ENCODE data around the gene ANKS6. TPM values are rescaled to one million over a fixed set of nuclear protein-coding genes. Genes with fewer than 3 reads are reported as not detected.

The ANKS6 gene
- 13.4 to 17.2 TPM (median 17.1 TPM) in 3 replicates for total RNA-seq
- long read RNA-seq, full-length matches to known transcripts = 4 of 26 reads
- long read RNA-seq, partial matches to known transcripts = 6 of 26 reads
- long read RNA-seq, other reads (novel, unspliced or antisense) = 16 of 26 reads

GRCh38 chr9:98796364-98797101 is at the start of gene ANKS6:
ANKS6 (minus strand) TSS chr9:98796555; CDS start chr9:98796491, 64 bp downstream.
- H3K27ac Mint-ChIP-seq (ENCODE audit: unreplicated experiment) = no peak within 1 kb of the TSS
- TF ChIP-seq, protein P1, sequence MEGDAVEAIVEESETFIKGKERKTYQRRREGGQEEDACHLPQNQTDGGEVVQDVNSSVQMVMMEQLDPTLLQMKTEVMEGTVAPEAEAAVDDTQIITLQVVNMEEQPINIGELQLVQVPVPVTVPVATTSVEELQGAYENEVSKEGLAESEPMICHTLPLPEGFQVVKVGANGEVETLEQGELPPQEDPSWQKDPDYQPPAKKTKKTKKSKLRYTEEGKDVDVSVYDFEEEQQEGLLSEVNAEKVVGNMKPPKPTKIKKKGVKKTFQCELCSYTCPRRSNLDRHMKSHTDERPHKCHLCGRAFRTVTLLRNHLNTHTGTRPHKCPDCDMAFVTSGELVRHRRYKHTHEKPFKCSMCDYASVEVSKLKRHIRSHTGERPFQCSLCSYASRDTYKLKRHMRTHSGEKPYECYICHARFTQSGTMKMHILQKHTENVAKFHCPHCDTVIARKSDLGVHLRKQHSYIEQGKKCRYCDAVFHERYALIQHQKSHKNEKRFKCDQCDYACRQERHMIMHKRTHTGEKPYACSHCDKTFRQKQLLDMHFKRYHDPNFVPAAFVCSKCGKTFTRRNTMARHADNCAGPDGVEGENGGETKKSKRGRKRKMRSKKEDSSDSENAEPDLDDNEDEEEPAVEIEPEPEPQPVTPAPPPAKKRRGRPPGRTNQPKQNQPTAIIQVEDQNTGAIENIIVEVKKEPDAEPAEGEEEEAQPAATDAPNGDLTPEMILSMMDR (IDR thresholded peaks at IDR 0.05) = peak; percentile 75
- no peak for DNase-seq (ENCODE audit: low spot score)
- H3K27me3 Mint-ChIP-seq (ENCODE audit: low read depth) = no peaks in the 10 kb centered on the region
- peaks cover 6% of the 10 kb centered on the region for H3K36me3 Mint-ChIP-seq (ENCODE audit: low read depth)
- H3K4me3 Mint-ChIP-seq (ENCODE audit: unreplicated experiment) = peak within 1 kb of the TSS; percentile 75
- peaks cover 11% of the 10 kb centered on the region for H3K9me3 Mint-ChIP-seq (ENCODE audit: low read depth)
- peaks cover 29% of the 10 kb centered on the region for H3K4me1 Mint-ChIP-seq (ENCODE audit: low read depth)

DNA sequence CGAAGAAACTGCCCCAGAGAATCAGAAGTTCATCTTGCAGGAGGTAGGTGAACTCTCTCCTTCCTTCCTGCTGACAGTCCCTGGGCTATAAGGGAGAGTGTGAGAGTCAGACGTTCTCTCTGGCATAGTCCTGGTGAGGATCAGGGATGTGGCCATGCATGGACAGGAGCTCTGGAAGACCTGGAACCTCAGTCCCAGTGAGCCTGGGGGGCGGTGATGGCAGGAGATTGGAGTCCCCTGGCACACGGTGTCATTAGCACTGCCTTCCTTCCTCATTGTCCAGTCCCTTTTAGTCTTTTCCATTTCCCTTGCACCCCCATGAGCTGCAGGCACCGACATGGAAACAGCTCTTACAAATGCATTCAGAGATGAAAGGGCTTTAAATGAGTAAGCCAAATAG is 49.7 kb upstream of the ANKS6 start:
- no peaks in the 10 kb centered on the region for H3K9me3 Mint-ChIP-seq (ENCODE audit: low read depth)
- H3K4me1 Mint-ChIP-seq (ENCODE audit: low read depth) = peaks cover 7% of the 10 kb centered on the region
- DNase-seq (ENCODE audit: low spot score) = no peak
- no peak overlapping the region for H3K4me3 Mint-ChIP-seq (ENCODE audit: unreplicated experiment)
- H3K36me3 Mint-ChIP-seq (ENCODE audit: low read depth) = no peaks in the 10 kb centered on the region
- TF ChIP-seq, protein P1 (IDR thresholded peaks at IDR 0.05) = no peak
- H3K27me3 Mint-ChIP-seq (ENCODE audit: low read depth) = peaks cover 24% of the 10 kb centered on the region
- H3K27ac Mint-ChIP-seq (ENCODE audit: unreplicated experiment) = no peak overlapping the region

DNA sequence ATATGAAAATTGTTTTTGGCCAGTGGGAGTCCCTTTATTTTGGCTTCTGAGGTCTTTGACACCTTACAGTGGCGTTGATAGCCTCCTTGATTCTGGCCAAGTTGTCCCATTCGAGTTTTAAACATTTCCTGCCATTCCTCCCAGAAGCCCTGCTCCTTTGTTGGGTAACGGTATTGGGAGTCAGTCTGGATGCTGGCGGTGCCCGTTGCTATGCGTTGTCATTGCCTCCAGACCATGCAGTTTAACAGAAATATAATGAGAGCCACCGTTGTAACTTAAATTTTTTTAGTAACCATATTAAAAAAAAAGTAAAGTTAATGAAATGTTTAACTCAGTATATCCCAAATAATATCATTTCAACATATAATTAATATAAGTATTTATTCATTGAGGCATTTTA is 46.2 kb upstream of the ANKS6 start:
- DNase-seq (ENCODE audit: low spot score) = no peak
- Mint-ChIP-seq H3K27ac (ENCODE audit: unreplicated experiment) (no peak overlapping the region), H3K36me3 (ENCODE audit: low read depth) (no peaks in the 10 kb centered on the region), H3K4me1 (ENCODE audit: low read depth) (no peaks in the 10 kb centered on the region), H3K4me3 (ENCODE audit: unreplicated experiment) (no peak overlapping the region), H3K9me3 (ENCODE audit: low read depth) (no peaks in the 10 kb centered on the region), H3K27me3 (ENCODE audit: low read depth) (peaks cover 26% of the 10 kb centered on the region)
- TF ChIP-seq, protein P1 (IDR thresholded peaks at IDR 0.05) = no peak

DNA sequence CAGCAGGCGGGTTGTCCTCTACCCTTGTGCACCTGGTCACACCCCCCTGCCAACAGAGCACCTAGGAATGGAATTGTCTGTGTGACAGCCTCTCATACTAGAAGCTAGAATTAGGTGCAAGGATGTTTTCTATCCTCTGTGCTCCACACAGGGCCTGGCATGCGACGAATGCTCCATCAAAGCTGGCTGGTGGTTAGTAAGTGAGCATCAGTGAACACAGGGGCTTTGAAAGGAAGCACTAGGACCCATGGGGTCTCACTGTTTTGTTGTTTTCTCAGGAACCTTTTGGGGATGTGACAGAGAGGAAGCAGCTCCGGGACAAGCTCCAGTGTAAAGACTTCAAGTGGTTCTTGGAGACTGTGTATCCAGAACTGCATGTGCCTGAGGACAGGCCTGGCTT is 43.4 kb upstream of the ANKS6 start:
- peaks cover 5% of the 10 kb centered on the region for H3K36me3 Mint-ChIP-seq (ENCODE audit: low read depth)
- TF ChIP-seq, protein P1 (IDR thresholded peaks at IDR 0.05) = no peak
- H3K27me3 Mint-ChIP-seq (ENCODE audit: low read depth) = peaks cover 19% of the 10 kb centered on the region
- no peaks in the 10 kb centered on the region for H3K9me3 Mint-ChIP-seq (ENCODE audit: low read depth)
- no peak overlapping the region for H3K27ac Mint-ChIP-seq (ENCODE audit: unreplicated experiment)
- no peak overlapping the region for H3K4me3 Mint-ChIP-seq (ENCODE audit: unreplicated experiment)
- no peaks in the 10 kb centered on the region for H3K4me1 Mint-ChIP-seq (ENCODE audit: low read depth)
- DNase-seq (ENCODE audit: low spot score) = no peak

- Mint-ChIP-seq H3K9me3 (ENCODE audit: low read depth) (no peaks in the 10 kb centered on the region), H3K27me3 (ENCODE audit: low read depth) (peaks cover 16% of the 10 kb centered on the region), H3K4me1 (ENCODE audit: low read depth) (no peaks in the 10 kb centered on the region), H3K4me3 (ENCODE audit: unreplicated experiment) (no peak overlapping the region), H3K27ac (ENCODE audit: unreplicated experiment) (no peak overlapping the region), H3K36me3 (ENCODE audit: low read depth) (peaks cover 5% of the 10 kb centered on the region)
- TF ChIP-seq, protein P1 (IDR thresholded peaks at IDR 0.05) = no peak
- DNase-seq (ENCODE audit: low spot score) = peak; percentile 33
Measured at GRCh38 chr9:98838868-98839565, 42.7 kb upstream of the ANKS6 start.

Data from chondrocyte (in vitro differentiated cells).